GM12874 (cell line): ENCODE data around the gene MRPL54.

Source experiments
- TF ChIP-seq, protein P1 (sequence below): IDR thresholded peaks from 2 replicates; pipeline ENCODE4 v1.5.1; 2011; ENCODE audit warnings: low read depth, mild to moderate bottlenecking, control low read depth, low read length, moderate library complexity; ENCODE audit not compliant: insufficient read depth

The MRPL54 gene

DNA sequence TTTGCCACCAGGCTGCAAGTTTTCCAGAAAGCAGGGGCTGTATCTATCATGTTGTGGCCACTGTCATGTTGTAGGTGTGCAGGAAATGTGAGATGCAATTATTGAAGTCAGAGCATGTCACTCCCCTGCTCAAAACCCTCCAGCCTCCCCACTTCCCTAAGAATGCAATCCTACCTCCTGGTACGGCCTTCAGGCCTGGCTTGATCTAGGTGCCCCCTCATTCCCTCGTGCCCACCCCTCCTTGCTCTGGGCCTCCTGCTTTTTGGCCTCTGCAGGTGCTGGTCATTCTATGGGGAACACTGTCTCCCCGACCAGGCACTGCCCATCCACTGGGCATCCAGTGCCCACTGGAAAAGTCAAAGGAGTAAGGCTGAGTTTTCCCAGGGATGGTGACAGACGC lies 52.2 kb downstream of the MRPL54 start:
- TF ChIP-seq, protein P1, sequence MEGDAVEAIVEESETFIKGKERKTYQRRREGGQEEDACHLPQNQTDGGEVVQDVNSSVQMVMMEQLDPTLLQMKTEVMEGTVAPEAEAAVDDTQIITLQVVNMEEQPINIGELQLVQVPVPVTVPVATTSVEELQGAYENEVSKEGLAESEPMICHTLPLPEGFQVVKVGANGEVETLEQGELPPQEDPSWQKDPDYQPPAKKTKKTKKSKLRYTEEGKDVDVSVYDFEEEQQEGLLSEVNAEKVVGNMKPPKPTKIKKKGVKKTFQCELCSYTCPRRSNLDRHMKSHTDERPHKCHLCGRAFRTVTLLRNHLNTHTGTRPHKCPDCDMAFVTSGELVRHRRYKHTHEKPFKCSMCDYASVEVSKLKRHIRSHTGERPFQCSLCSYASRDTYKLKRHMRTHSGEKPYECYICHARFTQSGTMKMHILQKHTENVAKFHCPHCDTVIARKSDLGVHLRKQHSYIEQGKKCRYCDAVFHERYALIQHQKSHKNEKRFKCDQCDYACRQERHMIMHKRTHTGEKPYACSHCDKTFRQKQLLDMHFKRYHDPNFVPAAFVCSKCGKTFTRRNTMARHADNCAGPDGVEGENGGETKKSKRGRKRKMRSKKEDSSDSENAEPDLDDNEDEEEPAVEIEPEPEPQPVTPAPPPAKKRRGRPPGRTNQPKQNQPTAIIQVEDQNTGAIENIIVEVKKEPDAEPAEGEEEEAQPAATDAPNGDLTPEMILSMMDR = no peak

DNA sequence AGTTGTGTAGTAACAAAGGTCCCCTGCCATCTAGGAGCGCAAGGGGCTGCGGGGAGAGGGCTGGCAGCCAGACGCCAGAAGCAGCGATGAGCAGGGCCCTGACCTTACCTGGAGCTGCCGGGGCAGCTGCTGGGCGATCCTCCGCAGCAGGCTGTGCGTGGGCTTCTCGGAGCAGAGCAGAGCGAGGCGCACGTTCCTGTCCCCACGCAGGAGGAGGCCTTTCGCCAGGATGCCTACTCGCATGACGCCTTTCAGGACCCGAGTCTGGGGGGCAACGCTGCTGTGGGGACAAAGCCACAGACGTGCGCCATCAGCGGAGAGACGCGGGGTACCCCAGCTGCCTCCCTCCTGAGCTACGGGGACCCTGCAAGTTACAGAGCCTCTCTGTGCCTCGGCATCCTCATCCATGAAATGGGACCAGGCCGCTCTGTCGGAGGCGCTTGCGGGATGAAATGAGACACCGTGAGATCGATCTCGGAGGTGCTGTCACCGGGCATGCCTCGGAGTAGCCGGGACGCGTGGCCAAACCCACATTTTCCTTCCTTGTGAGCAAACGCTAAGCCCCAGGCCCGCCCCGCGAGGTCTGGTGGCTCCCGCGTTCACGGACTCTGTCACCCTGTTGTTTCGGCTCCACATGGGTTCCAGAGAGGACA lies 54.2 kb downstream of the MRPL54 start:
- TF ChIP-seq, protein P1 = no peak
